ENCODE measurements around the gene STON1. TPM values are rescaled to one million over a fixed set of nuclear protein-coding genes. Genes with fewer than 3 reads are reported as not detected.

The STON1 gene
- total RNA-seq = 3.6 and 20.0 TPM in 2 replicates

GRCh38 chr2:48530033-48530811 is at the start of gene STON1:
Gene STON1, plus strand, starts transcription at chr2:48530154. Its CDS starts 50,480 bp downstream, at chr2:48580634.

GRCh38 chr2:48617618-48618017 is 87.7 kb downstream of the STON1 start, which contains the start of gene GTF2A1L:
Gene GTF2A1L, plus strand, starts transcription at chr2:48617856. Its CDS starts 19 bp downstream, at chr2:48617875.

Other genes starting within 250 kb of the STON1 start
- 39.9 and 42.3 TPM in 2 replicates for gene FOXN2, start 215.5 kb upstream of the STON1 start, total RNA-seq
- 16.9 and 17.1 TPM in 2 replicates for gene PPP1R21, start 89.4 kb upstream of the STON1 start, total RNA-seq
- gene GTF2A1L, start 87.7 kb downstream of the STON1 start, total RNA-seq = 0.38 and 1.1 TPM in 2 replicates
- not detected in 2 replicates for gene LHCGR, start 225.6 kb downstream of the STON1 start, total RNA-seq

All from regular cardiac myocyte (primary cell).